HG03521 (cell line): ENCODE measurements around the gene TBCK.

ENCODE experiments used
- ATAC-seq: cut with Tn5 transposase; IDR thresholded peaks from one replicate; pipeline ENCODE4 v1.9.1; 2021; ENCODE audit warnings: mild to moderate bottlenecking, moderate library complexity; ENCODE audit not compliant: unreplicated experiment

Gene TBCK

DNA sequence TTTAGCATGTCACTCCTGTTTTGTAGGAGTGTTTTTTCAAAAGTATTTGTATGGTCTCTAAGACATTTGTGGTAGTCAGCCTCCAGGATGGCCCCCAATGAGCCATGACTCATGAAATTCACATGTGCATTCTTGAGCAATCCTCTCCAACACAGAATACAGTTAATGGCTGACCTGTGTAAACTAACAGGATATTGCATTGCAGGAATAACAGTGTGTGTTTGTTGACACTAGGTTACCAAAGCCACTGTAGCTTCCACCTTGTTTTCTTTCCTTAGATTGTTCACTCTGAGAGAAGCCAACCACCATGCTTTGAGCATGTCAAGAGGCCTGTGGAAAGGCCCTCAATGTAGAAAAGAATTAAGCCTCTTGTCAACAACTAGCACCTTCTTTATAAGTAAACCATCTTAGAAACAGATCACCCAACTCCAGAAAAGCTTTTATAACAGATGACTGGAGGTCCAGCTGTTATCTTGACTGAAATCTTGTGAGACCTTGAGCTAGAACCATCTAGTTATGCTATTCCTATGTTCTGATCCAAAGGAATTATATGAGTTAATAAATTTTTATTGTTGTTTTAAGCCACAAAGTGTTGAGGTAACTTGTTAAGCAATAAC, 28.5 kb downstream of the TBCK start:
- no peak for ATAC-seq

GRCh38 chr4:106286611-106287010, 29.4 kb downstream of the TBCK start:
- ATAC-seq = no peak

DNA sequence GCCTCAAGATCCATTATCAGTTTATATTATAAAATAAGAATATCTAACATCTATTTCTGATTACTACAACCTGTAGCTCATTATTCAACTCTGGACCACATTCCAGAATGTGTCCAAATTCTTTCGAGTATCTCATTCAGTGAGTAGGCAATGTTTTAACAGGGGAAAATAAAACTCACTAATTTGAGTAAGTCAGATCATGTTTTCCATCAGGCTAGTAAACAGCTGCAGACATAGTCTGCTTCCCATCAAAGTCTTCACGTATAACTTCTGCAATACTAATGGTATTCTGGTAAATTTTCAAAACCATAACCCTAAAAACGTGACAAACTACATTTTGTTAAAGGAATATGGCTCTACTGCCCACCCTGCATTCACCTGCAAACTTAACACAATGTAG, 31.8 kb downstream of the TBCK start:
- no peak for ATAC-seq

DNA sequence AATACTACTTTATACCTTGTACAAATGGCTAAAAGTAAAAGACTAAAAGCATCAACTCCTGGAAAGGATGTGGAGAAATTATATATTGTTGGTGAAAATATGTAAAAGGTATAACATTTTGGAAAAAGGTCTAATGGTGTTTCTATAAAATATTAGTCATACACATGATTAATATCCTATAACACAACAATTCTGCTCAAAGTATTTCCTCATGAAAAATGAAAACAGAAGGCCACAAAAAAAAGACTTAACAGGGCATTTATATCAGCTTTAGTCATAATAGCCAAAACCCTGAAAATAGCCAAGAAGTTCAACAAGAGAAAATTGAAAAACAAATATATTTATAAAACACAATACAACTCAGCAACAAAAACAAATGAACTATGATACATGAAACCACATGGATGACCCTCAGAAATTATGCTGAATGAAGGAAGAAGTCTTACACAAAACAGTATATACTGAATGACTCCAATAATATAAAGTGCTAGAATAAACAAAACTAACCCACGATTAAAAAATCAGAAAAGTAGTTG, 38.8 kb downstream of the TBCK start:
- no peak for ATAC-seq

DNA sequence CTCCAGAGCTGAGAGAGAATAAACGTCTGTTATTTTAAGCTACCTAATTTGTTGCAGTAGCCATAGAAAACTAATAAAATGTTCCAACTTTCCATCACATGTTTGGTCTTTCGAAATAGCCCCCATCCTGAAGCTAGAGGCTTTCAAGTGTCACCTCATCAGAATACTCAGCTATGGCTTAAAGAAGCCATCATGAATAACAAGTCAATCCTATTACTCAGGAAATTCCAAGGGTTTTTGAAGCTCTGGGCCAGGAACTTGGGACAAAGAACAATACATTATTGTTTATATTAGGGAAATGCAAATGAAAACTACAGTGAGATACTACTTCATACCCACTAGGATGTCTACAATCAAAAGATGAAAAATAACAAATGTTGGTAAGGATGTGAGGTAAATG, 42.2 kb downstream of the TBCK start:
- ATAC-seq = no peak

DNA sequence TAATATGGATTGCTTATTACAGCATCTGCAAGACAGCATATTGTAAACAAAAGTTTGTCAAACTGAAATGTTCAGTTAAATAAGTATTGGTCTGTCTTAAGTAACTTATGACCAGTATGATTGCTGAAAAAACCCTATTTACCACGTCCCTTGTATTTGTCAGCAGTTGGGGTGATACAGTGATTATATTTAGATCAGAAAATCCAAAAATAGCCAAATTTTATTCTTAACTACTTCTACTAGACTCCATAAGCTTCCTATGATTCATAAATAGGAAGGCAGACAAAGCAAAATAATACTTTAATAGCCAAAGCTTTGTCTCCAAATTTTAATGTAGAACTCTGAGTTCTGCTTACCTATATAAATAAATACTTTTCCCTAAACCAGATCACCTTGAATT, 45.3 kb downstream of the TBCK start:
- ATAC-seq = no peak

GRCh38 chr4:106269711-106270110, 46.3 kb downstream of the TBCK start:
- ATAC-seq = no peak

DNA sequence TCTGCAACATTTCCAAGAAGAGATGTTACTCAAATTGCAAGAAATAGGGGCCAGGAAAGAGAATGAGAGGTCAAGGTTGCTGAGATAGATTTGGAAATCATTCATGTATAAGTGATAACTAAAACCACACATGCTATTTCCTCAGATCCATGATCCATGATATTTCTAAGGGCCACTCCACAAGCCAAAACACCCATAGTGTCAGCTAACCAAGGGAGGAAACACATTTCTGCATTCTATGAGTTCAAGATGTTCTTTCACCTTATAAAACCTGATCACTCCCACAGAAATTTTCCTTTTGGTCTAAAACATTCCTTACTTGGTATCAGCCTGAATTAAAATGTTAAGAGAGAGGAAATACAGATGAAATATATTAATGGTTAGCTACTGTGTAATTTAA, 47.2 kb downstream of the TBCK start:
- ATAC-seq = no peak

GRCh38 chr4:106266201-106266600, 49.8 kb downstream of the TBCK start:
- peak; percentile 54 for ATAC-seq

GRCh38 chr4:106264331-106264728, 51.7 kb downstream of the TBCK start:
- no peak for ATAC-seq

DNA sequence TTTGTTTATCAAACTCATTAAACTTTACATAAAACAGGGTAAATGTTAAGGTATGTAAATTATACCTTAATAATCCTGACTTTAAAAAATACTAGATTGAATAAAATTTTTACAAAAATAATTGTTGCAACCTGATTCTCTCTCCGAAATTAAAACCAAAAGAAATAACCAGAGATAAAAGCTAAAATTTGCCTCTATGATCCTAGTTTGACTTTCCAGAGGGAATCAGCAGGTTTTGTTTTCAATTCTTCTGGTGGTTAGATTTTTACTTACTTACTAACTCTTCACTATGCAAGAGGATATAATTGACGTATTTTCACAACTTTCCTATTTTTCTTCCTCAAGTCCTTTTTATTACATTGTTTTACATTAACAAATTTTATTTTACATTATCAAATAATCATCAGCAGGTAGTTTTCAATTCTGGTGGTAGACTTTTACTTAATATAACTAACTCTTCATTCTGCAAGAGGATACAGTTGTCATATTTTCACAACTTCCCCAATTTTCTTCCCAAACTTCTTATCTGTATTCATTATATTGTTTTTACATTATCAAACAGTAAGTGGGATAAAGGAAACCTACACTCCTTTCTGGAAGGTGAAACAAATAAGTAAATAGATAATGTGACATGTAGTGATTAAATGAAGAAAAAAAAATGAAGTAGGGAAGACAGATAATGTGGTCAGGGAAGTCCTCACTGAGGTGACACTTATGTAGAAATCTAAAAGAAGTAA, 52.2 kb downstream of the TBCK start:
- no peak for ATAC-seq

GRCh38 chr4:106261980-106262379, 54.0 kb downstream of the TBCK start:
- no peak for ATAC-seq

DNA sequence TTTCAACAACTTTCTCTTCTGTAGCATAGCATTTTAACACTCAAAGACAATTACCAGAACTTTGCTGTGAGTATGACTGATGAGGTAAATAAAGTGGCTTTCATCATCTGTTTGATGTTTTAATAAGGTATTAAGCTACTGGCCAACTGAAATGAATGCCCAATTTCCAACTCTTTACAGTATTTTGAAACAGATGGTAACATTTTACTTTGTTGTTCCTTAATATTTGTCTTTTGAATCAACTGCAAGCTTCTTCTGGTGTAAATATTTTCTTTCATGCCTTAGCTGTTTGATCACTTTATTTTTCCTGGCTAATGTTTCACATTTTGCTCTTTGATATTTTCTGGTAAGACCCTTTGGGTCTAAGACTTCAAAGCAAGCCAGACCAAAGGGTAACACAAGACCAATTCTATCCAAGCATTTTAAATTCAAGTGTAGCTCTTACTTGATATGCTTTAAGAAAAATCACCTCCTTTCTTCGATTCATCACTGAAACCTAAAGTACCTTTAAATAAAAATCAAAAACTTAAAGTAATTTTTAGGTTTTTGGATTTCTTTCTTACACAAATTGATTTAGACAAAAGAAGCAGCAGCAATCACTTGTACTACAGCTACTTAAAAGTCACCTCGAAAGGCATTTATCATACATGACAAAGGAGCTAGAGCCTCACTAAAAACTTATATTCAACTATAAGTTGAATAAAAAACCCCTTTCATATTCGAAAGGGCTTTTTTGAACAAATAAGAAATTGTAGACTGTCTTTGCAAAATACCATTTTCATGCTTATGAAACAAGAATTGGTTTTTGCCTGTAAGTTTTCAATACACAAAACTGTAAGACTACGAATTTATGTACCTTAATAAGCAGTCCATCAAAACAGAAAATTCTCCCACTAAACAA, 57.6 kb downstream of the TBCK start:
- ATAC-seq = no peak

GRCh38 chr4:106256190-106256589, 59.8 kb downstream of the TBCK start:
- no peak for ATAC-seq

DNA sequence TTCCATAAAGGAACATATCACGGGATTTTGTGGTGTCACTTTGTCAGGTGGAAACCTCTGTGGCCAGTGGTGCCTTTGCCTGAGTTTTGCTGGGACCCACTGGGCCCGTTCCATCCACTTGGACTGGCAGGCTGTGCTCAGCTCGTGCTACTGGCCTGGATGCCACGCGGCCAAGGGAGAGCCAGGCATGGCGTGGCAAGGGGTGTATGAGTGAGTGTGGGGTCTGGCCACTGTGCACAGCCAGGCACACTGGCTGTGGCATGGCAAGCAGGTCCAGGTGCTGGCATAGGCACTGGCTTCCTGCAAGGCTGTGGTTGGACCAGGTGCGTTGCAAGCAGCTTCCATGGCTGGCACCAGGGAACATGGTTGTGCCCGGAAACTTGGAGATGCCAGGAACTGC, 60.8 kb downstream of the TBCK start:
- ATAC-seq = no peak

GRCh38 chr4:106253364-106254129, 62.5 kb downstream of the TBCK start:
- no peak for ATAC-seq

GRCh38 chr4:106247600-106247999, 68.4 kb downstream of the TBCK start:
- ATAC-seq = no peak

DNA sequence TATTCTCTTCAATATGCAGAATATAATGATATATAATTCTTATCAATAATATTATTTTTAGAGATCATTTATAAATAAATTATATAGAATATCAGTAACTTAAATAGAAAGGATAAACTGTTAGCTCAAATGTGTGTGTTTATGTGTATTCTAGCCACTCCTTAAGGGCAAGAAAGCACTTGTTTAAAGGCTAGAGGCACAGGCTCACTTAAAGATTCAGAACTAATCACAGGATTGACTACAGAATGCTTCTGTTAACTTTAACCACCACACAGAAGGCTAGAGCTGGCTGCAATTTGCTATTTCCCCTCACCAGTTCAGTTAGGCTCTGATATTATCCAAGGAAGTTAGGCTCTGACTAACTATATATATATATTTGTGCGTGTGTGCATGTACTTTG, 69.6 kb downstream of the TBCK start:
- ATAC-seq = no peak

GRCh38 chr4:106245176-106245575, 70.8 kb downstream of the TBCK start:
- no peak for ATAC-seq

- ATAC-seq = no peak
Measured at GRCh38 chr4:106240699-106241098, 75.3 kb downstream of the TBCK start.
